K562 (cell line): ENCODE results near the gene TGFBR1. TPM values are rescaled to one million over a fixed set of nuclear protein-coding genes. Genes with fewer than 3 reads are reported as not detected.

ENCODE experiments used
- MGA ChIP-seq: fragments of 450-650 bp; IDR thresholded peaks from 2 replicates; pipeline ENCODE4 v1.6.1; 2016; ENCODE audit warnings: mild to moderate bottlenecking, moderate library complexity
- SLC30A9 ChIP-seq: fragments of 250-450 bp; sonication (Bioruptor Pico); IDR thresholded peaks from 2 replicates; pipeline ENCODE4 v1.8.0; 2022; ENCODE audit warnings: mild to moderate bottlenecking, moderate library complexity
- polyA plus RNA-seq, 8 experiments: library from polyadenylated mRNA; depleted of rRNA in 4 of 8; stranded (reverse) in 5 of 8; unstranded in 3 of 8; fragments of >200 nt; fragmentation: Nextera tagmentation in 2 of 8; fragmentation: Illumina TruSeq in 1 of 8; extraction: Ambion mirVana in 2 of 8; extraction: Trizol in 1 of 8; gene quantifications; 2 replicates each; pipeline versions ENCODE4 v1.2.1 to v1.2.3, GENCODE V29; 2011 to 2014; ENCODE audit warnings: inconsistent platforms in 1 of 8, missing spikeins in 1 of 8
- total RNA-seq, 7 experiments: library from RNA; depleted of rRNA in 6 of 7; stranded (reverse); fragments of >200 nt in 6 of 7; fragmentation: Illumina TruSeq in 2 of 7; extraction: Trizol in 2 of 7; gene quantifications; 2 replicates each; pipeline versions ENCODE4 v1.2.1 to v1.2.3, GENCODE V29; 2011 to 2021; ENCODE audit warnings: low replicate concordance in 1 of 7

Gene TGFBR1
- total and polyA plus RNA-seq, 9 of the 15 experiments (the other 6 are each of a cell fraction or from before 2014, with no cell fraction given), result 15.5 to 62.4 (median 42.7) TPM

DNA sequence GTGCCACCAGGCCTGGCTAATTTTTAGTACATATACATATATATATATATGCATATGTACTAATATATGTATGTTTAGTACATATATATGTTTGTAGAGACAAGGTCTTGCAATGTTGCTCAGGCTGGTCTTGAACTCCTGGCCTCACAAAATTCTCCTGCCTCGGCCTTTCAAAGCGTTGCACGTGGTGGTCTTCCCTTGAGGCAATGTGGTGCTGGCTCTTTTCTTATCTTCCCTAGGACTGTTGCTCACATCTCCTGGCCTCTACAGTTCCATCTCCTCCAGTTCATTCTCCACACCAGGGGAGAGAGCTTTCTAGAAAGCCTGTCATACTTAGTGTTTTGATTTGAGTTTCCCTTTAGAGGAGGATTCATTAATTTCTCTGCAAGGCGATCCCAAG is 28.9 kb upstream of the TGFBR1 start (continued):
- peak; percentile 84 for TF ChIP-seq MGA
- TF ChIP-seq SLC30A9 (CRISPR knock-in tag), result 0 out of 2 replicates have a peak, but pooled peaks have one; percentile 61
- TF ChIP-seq, all 486 proteins: peak for 7
